Femur (tissue), 1 donor: Measurements from ENCODE around the gene GPANK1.

Experiments used
- DNase-seq: peaks from one replicate; pipeline ENCODE4 v3.0.0-alpha.2; 2017

The GPANK1 gene

GRCh38 chr6:31614684-31615578 is 49.9 kb downstream of the GPANK1 start, which contains the start of gene AIF1:
Gene AIF1 (plus strand): TSS chr6:31615234. CDS start chr6:31615330, 96 bp downstream.
- no peak for DNase-seq

DNA sequence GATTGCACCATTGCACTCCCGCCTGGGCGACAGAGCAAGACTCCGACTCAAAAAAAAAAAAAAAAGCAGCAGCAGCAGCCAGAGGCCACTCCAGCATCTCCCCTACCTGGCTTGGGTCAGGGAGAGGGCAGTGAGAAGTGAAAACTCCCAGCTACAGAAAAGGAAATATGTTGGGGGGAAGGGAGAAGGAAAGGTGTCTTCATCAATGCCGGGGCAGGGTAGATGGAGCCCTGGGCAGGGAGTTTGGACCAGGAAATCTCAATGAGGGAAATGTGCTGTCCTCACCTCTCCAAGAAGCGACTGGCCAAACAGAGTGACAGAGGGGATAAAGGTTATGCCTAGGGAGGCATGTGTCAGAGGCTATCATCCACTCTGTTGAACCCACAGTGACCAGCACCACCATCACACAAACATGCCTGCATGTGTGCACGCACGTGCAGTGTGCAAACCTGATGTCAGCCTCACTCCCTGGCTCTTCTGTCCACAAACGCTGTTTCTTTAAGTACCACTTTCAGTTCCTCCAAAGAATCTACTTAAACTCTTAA is 50.6 kb downstream of the GPANK1 start:
- no peak for DNase-seq
